Brain microvascular endothelial cell (primary cell): ENCODE measurements around the gene TDRD5.

ENCODE experiments used
- DNase-seq: peaks from one replicate; pipeline ENCODE4 v3.0.0-alpha.2; 2020
- H3K27ac ChIP-seq: fragments of 250-450 bp; sonication (Bioruptor Pico); 2 replicates; pipeline ENCODE4 v1.5.1; 2020; ENCODE audit warnings: mild to moderate bottlenecking, moderate library complexity
- H3K27me3 ChIP-seq: fragments of 250-450 bp; sonication (Bioruptor Pico); replicated peaks from 2 replicates; pipeline ENCODE4 v1.5.1; 2020; ENCODE audit warnings: mild to moderate bottlenecking
- H3K36me3 ChIP-seq: fragments of 250-450 bp; sonication (Bioruptor Pico); replicated peaks from 2 replicates; pipeline ENCODE4 v1.5.1; 2020; ENCODE audit warnings: mild to moderate bottlenecking
- H3K4me3 ChIP-seq: 2 replicates; pipeline ENCODE4 v1.5.1; 2011; ENCODE audit warnings: low read depth, mild to moderate bottlenecking, control low read depth, low read length, moderate library complexity
- CTCF ChIP-seq: IDR thresholded peaks from 2 replicates; pipeline ENCODE4 v1.5.1; 2011; ENCODE audit warnings: low read depth, mild to moderate bottlenecking, moderate library complexity, low read length, control low read depth, inconsistent platforms; ENCODE audit errors: missing control alignments
- in situ Hi-C: cut with HindIII; loops from 2 replicates; pipeline ENCODE4 v1.10.0; 2017; ENCODE audit warnings: low sequenced_read_pairs, low pct_ligation_motif_present

Gene TDRD5

GRCh38 chr1:179601093-179601492 lies 9.5 kb downstream of the TDRD5 start:
- Histone ChIP-seq H3K4me3 (no peak overlapping the region), H3K27ac (no peak overlapping the region), H3K36me3 (no peaks in the 10 kb centered on the region), H3K27me3 (no peaks in the 10 kb centered on the region)
- in situ Hi-C loops = no loop called here
- no peak for DNase-seq
- TF ChIP-seq CTCF = no peak

DNA sequence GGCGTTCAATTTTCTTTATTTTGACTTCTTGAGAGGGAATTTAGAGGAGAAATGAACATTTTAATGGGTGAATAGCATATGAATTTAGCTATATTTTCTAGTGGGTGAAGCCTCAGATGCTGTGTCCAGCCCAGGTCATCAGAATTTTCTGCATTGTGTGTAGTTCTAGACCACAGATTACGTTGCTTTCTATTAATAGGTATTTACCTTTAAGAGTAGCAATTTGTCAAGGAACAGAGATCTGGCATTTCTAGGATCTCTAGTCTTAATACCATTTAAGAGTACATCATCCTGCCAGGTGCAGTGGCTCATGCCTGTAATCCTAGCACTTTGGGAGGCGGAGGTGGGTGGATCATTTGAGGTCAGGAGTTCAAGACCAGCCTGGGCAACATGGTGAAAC lies 20.7 kb downstream of the TDRD5 start:
- no peak for DNase-seq
- Histone ChIP-seq H3K27ac (no peak overlapping the region), H3K27me3 (no peaks in the 10 kb centered on the region), H3K36me3 (no peaks in the 10 kb centered on the region), H3K4me3 (no peak overlapping the region)
- in situ Hi-C loops = no loop called here
- TF ChIP-seq CTCF = no peak

DNA sequence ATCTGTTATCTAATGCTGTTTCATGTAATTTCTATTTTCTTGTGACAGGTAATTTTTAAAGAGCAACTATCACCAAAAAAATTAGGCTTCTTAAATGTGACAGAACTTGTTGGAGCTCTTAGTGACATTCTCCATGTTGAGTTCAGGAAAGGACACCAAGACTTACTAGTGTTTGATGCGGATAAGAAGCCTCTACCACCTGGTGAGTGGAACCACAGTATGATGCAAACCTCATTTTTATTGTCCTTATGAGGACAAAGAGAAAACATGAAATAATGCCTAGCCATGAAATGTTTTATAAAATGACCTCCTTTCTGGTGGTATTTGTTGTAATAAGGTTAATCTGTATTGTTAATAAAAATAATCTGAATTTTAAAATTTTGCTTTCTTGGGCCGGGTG lies 39.1 kb downstream of the TDRD5 start:
- no peak for DNase-seq
- Histone ChIP-seq H3K27ac (no peak overlapping the region), H3K36me3 (no peaks in the 10 kb centered on the region), H3K27me3 (no peaks in the 10 kb centered on the region), H3K4me3 (no peak overlapping the region)
- in situ Hi-C loops = no loop called here
- TF ChIP-seq CTCF = no peak

GRCh38 chr1:179632868-179633267 lies 41.2 kb downstream of the TDRD5 start:
- no peak for TF ChIP-seq CTCF

DNA sequence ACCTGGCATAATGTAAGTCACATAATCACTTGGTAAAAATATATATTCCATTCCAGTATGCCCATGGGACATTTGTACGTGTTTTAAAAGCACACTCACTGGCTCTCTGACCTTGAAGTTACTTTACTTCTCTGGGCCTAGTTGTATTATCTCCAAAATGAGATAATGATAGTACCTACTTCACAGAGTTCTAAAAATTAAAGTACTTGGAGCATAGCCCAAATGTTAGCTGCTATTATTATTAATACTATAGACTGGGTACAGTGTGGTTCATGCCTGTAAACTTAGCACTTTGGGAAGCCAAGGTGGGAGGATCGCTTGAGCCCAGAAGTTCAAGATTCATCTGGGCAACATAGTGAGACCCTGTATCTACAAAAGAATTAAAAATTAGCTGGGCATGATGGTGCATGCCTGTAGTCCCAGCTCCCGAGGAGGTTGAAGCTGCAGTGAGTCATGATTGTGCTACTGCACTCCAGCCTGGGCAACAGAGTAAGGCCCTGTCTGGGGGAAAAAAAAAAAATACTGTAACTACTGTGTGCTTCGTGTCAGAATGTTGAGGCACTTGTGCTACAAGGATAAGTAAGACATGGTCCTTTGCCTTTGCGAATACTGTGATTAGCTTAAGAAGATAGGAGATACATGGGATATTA lies 45.7 kb downstream of the TDRD5 start:
- Histone ChIP-seq H3K4me3 (no peak overlapping the region), H3K36me3 (no peaks in the 10 kb centered on the region), H3K27ac (no peak overlapping the region), H3K27me3 (no peaks in the 10 kb centered on the region)
- no peak for TF ChIP-seq CTCF
- no peak for DNase-seq
- in situ Hi-C loops = no loop called here

More at GRCh38 chr1:179632868-179633267, 41.2 kb downstream of the TDRD5 start:
- no peak for DNase-seq
- Histone ChIP-seq H3K27me3 (no peaks in the 10 kb centered on the region), H3K27ac (no peak overlapping the region), H3K36me3 (no peaks in the 10 kb centered on the region), H3K4me3 (no peak overlapping the region)
- in situ Hi-C loops = no loop called here

DNA sequence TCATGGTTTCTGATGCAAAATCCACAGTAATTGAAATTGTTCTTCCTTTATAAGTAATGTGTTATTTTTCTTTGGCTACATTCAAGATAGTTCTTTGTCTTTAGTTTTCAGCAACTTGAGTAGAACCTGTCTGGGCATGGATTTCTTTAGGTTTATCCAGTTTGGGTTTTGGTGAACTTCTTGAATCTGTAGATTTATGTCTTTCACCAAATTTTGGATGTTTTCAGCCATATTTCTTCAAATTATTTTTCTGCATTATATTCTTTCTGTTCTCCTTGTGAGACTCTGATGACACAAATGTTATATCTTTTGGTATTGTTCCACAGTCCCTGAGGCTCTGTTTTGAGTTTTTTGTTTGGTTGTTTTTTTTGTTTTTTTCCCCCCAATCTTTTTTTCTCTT lies 69.4 kb downstream of the TDRD5 start:
- in situ Hi-C loops = no loop called here
- H3K27ac ChIP-seq = no peak overlapping the region
- no peak for DNase-seq
- no peaks in the 10 kb centered on the region for H3K27me3 ChIP-seq
- no peaks in the 10 kb centered on the region for H3K36me3 ChIP-seq
- no peak overlapping the region for H3K4me3 ChIP-seq
- no peak for TF ChIP-seq CTCF
